IPS DF 4.7 (cell line): ENCODE results near the gene AGTPBP1.
A peak's percentile ranks its signal among the peaks of the same experiment; 100 is the strongest.
"Not testable (repeated sequence)": the region's sequence is repeated elsewhere in the genome, so short reads cannot be mapped to it uniquely, and the experiment has no call there.

Experiments used
- DNase-seq: peaks from one replicate; pipeline ENCODE4 v3.0.0-alpha.2; 2013; ENCODE audit warnings: low spot score; ENCODE audit errors: extremely low read depth

The AGTPBP1 gene

DNA sequence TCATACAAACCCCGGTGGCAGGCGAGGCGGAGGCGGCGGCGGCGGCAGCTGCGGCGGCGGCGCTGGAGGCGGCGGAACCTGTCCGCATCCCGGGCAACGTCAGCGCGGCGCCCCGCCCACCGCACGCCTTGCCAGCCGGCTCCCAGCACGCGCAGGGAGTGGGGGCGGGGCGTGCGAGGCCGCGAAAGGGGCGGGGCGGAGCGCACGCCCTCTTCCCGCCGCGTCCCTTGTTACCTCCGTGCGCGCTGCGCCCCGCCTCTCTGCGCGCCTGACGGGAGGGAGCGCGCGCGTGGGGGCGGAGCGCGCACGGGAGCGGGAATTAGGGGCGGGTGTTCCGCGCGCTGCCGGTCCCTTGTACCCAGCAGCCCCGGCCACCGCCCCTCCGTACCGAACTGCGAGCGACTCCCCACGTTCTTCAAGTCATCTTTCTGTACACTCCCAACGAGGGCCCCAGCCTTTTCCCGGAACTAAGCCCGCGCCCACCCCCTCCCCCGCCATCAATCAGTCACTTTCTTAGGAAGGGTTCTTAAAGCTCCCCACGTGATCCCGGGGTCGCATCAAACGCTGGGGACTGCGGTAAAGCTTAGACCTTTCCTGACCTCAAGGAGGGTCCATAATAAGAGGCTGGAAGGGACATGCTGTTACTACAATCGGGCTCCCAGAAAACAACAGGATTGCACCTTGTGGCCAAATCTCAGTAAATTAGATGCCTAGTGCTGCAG is at the start of gene AGTPBP1:
Gene AGTPBP1 (minus strand): TSS at position 80 of the 722 bp plus-strand sequence. CDS start 29,421 bp downstream, outside the sequence.
- no peak for DNase-seq

- not testable (repeated sequence) for DNase-seq
These were observed 44.4 kb upstream of the AGTPBP1 start for GRCh38 chr9:85786116-85786515.

GRCh38 chr9:85773844-85774243 is 32.1 kb upstream of the AGTPBP1 start:
- DNase-seq, result not testable (repeated sequence)

- not testable (repeated sequence) for DNase-seq
These were observed 20.0 kb upstream of the AGTPBP1 start for GRCh38 chr9:85761802-85762201.

DNA sequence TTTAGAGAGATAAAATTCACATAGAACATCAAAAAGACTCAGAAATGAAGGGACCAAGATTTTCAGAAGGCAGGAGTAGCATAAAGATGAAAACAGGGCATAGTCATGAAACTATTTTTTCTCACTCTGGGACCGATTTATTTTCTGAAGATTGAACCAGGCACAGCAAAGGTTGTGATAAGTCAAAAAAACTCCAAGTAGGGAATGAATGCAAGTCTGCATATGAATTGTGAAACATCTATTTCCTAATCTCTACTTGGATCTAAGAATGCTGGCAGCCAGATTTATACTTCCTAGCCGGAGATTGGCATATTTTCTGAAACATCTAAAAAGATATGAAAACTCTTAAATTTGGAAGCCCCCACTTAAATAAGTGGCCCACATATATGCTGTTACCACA is 16.0 kb upstream of the AGTPBP1 start:
- not testable (repeated sequence) for DNase-seq

- DNase-seq, result not testable (repeated sequence)
These were observed 14.5 kb upstream of the AGTPBP1 start for GRCh38 chr9:85756216-85756615.

DNA sequence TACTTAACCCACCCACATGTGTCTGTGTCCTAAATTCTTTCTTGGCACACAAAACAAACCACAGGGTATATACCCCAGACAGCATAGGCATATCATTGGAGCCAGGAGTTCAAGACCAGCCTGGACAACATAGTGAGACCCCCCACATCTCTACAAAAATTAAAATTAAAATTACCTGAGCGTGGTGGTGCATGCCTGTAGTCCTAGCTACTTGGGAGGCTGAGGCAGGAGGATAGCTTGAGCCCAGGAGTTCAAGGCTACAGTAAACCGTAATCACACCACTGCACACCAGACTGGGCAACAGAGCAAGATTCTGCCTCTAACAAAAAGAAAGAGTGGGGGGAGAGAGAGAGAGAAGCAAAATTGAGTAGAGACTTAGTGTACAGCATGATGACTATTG is 4.6 kb upstream of the AGTPBP1 start:
- DNase-seq, result no peak

- DNase-seq, result no peak
These were observed 3.4 kb upstream of the AGTPBP1 start for GRCh38 chr9:85745203-85745602.

GRCh38 chr9:85744480-85744879 is 2.7 kb upstream of the AGTPBP1 start:
- DNase-seq, result no peak

DNA sequence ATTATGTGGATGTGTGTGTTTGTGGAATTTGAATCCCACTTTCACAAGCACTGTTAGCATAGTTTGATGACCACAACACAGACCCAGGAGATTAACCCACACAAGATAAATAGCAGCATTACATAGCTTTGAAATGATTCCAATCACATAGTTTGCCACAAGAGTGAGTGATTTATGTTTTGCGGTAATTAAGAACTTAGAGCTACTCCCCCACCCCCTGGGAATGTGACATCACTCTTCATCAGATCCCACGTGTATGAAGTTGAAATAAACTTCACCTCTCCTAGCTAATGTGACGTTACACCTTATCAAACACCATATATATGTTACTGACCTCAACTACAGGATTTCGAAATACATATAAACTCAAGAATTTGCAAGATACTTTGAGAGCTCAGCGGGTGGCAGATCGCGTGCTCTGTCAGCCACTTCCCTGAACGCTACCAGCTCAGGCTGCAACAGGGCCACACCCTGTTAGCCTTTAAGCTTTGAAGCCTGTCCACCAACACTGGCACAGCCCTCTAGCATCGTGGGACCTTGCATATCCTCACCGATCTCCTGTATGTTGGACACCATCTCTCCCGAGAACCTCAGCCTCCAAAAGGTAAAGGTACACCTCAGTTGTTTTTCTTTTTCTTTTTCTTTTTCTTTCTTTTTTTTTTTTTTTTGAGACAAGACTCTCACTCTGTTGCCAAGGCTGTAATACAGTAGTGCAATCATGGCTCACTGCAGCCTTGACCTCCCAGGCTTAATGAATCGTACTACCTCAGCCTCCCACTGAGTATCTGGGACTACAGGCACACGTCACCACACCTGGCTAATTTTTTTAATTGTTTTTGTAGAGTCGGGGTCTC is 1.7 kb upstream of the AGTPBP1 start:
- DNase-seq, result no peak

DNA sequence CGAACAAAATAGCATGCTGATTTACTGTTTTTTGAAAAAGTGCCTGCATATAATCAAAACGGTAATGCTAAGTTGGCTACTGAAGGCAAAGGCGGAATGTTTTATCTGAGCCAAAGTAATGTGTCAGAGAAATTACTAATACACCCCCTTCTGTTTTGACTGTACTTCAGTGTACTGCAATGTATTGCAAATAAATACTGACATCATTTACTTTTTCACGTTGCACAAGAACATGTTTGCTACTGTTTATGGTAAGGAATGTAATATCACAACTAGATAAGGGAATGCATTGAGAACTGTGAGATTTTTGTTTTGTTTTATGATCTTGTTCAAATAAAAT is 813 bp upstream of the AGTPBP1 start:
- no peak for DNase-seq

- no peak for DNase-seq
These were observed 469 bp downstream of the AGTPBP1 start for GRCh38 chr9:85741095-85741874.

- no peak for DNase-seq
These were observed 1.0 kb downstream of the AGTPBP1 start for GRCh38 chr9:85740787-85741094.

DNA sequence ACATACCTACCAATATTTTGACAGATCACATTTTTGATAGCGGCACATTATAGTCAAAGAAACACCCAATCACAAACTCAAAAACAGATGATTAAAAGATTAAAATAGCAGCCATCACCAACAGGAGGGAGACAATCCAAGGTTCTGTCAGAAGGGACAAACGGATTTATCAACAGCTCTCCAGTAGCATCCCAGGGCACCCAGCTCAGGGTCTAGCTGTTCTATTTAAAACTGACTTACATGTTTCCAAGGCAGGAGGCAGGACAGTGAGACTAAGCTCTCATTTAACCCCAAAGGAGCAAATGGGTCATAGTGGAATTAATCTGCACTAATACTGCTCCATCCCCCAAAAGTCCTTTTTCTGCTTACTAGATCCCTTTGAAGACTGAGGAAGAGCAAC is 3.2 kb downstream of the AGTPBP1 start:
- no peak for DNase-seq

- no peak for DNase-seq
These were observed 4.1 kb downstream of the AGTPBP1 start for GRCh38 chr9:85737671-85738070.

- DNase-seq, result no peak
These were observed 10.7 kb downstream of the AGTPBP1 start for GRCh38 chr9:85730916-85731630.

DNA sequence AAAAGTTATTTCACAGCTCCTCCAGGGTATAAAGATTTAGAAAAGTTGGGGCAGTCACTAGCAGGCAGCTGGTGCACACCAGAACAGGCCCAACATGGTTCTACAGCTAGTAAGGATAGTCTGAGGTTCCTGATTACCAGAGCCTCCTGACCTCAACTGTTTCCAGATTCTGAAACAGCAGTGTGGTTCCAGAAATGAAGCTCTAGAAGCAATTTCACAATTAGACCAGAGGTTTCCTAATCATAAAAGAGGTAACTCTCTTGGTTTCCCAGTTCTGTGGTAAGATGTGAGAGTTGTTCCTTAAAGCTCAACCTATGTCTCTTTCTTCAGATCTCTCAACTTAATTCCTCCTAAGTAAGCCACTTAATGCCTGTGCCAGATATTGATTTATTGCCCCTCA is 11.9 kb downstream of the AGTPBP1 start:
- DNase-seq, result no peak

GRCh38 chr9:85727500-85727899 is 14.3 kb downstream of the AGTPBP1 start:
- no peak for DNase-seq

DNA sequence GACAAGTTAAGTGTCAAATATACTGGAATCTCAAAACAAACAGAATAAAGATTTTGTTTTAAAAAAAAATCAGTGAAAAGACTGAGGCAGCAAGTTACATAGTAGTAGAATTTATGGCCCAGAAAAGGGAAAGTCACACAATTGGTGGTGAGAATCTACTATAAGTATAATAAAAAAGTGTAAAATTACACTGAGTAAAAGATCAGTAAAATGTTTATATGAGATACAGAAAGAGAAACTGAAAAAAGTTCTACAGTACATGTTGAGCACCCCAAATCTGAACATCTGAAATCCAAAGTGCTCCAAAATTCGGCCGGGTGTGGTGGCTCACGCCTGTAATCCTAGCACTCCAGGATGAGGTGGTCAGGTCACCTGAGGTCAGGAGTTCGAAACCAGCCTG is 15.0 kb downstream of the AGTPBP1 start:
- no peak for DNase-seq

GRCh38 chr9:85723215-85723614 is 18.5 kb downstream of the AGTPBP1 start:
- peak; percentile 76 for DNase-seq

DNA sequence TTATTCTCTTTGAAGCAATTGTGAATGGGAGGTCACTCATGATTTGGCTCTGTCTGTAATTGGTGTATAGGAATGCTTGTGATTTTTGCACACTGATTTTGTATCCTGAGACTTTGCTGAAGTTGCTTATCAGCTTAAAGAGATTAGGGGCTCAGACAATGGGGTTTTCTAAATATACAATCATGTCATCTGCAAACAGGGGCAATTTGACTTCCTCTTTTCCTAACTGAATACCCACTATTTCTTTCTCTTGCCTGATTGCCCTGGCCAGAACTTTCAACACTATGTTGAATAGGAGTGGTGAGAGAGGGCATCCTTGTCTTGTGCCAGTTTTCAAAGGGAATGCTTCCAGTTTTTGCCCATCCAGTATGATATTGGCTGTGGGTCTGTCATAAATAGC is 22.3 kb downstream of the AGTPBP1 start:
- not testable (repeated sequence) for DNase-seq
